CD4-positive, alpha-beta T cell (primary cell): ENCODE data around the gene GABRB2. TPM values are rescaled to one million over a fixed set of nuclear protein-coding genes. Genes with fewer than 3 reads are reported as not detected.

Experiments used
- ATAC-seq: fragments of 200-7000 bp; cut with Tn5 transposase; one replicate; pipeline ENCODE4 v1.10.0; 2022; ENCODE audit warnings: mild to moderate bottlenecking; ENCODE audit not compliant: poor library complexity
- CTCF ChIA-PET: fragments of 350-600 bp; sonication (Branson Sonifier 250); formaldehyde crosslinking; loops from one replicate; lab custom pipeline; 2021; ENCODE audit warnings: antibody characterized with exemption, inconsistent platforms; lab: Charles Lee
- POLR2A ChIA-PET: fragments of 350-600 bp; sonication (Branson Sonifier 250); formaldehyde crosslinking; loops from one replicate; lab custom pipeline; 2021; ENCODE audit warnings: antibody characterized with exemption, inconsistent platforms; lab: Charles Lee
- DNase-seq, 14 experiments: peaks; one replicate each; pipeline ENCODE4 v3.0.0-alpha.2; 2013 to 2020; ENCODE audit warnings: mixed read lengths in 2 of 14
- H3K27ac ChIP-seq, 2 donors: one replicate each; pipeline versions ENCODE4 v1.5.1 to v1.7.0; 2013; ENCODE audit warnings: low read length in 2 of 2, low read depth in 1 of 2, mild to moderate bottlenecking in 1 of 2
- H3K27me3 ChIP-seq, 2 experiments: 1 replicate in 1 of 2; 2 replicates in 1 of 2; pipeline versions ENCODE4 v1.6.1 to v1.7.0; 2013; ENCODE audit warnings: low read length in 2 of 2, control low read depth in 1 of 2, mild to moderate bottlenecking in 1 of 2, moderate library complexity in 1 of 2; ENCODE audit not compliant: insufficient read depth in 2 of 2, control insufficient read depth in 1 of 2
- H3K36me3 ChIP-seq: one replicate; pipeline ENCODE4 v1.6.1; 2013; ENCODE audit warnings: low read length, control low read depth; ENCODE audit not compliant: insufficient read depth
- H3K4me1 ChIP-seq: one replicate; pipeline ENCODE4 v1.6.1; 2013; ENCODE audit warnings: low read length, control low read depth; ENCODE audit not compliant: insufficient read depth
- H3K4me3 ChIP-seq: one replicate; pipeline ENCODE4 v1.5.1; 2013; ENCODE audit warnings: mild to moderate bottlenecking, low read length, moderate library complexity
- H3K9me3 ChIP-seq, 2 experiments: 1 replicate in 1 of 2; 2 replicates in 1 of 2; pipeline versions ENCODE4 v1.6.1 to v1.7.0; 2013; ENCODE audit warnings: low read length in 2 of 2, mild to moderate bottlenecking in 2 of 2, control low read depth in 1 of 2, moderate library complexity in 1 of 2; ENCODE audit not compliant: control insufficient read depth in 1 of 2, insufficient read depth in 1 of 2
- H3K27ac Mint-ChIP-seq: one replicate; pipeline ENCODE4 v1.8.0; 2020; ENCODE audit warnings: mixed read lengths
- H3K27me3 Mint-ChIP-seq: one replicate; pipeline ENCODE4 v1.8.0; 2021; ENCODE audit warnings: mixed read lengths
- H3K36me3 Mint-ChIP-seq: one replicate; pipeline ENCODE4 v1.8.0; 2021; ENCODE audit warnings: low read depth, mixed read lengths
- H3K4me1 Mint-ChIP-seq: one replicate; pipeline ENCODE4 v1.8.0; 2021; ENCODE audit warnings: low read depth, mixed read lengths
- H3K4me3 Mint-ChIP-seq: one replicate; pipeline ENCODE4 v1.8.0; 2020; ENCODE audit warnings: mild to moderate bottlenecking, mixed read lengths
- H3K9me3 Mint-ChIP-seq: one replicate; pipeline ENCODE4 v1.8.0; 2020; ENCODE audit warnings: mixed read lengths
- CTCF ChIP-seq: fragments of 200-600 bp; IDR thresholded peaks from one replicate; pipeline ENCODE4 v1.8.0; 2022; ENCODE audit warnings: antibody characterized with exemption, mild to moderate bottlenecking
- intact Hi-C, 2 experiments: fragments of 100-400 bp; cut with DNase I in 1 of 2; cut with micrococcal nuclease in 1 of 2; formaldehyde crosslinking; loops; one replicate each; pipeline versions ENCODE4 v1.15.1 to v1.9.0; 2023 to 2025; cut with DNase I, micrococcal nuclease
- total RNA-seq, 174 experiments: library from RNA in 2 of 174; stranded (reverse) in 2 of 174; gene quantifications; one replicate each; pipeline ENCODE4 v1.2.3 and lab custom pipeline; 2021 to 2026

The GABRB2 gene
- total RNA-seq, 2 experiments from 2014 or later = not detected

GRCh38 chr5:161544350-161544765, 2.2 kb downstream of the GABRB2 start:
- H3K27me3 Mint-ChIP-seq = peaks cover 65% of the 10 kb centered on the region
- Histone ChIP-seq H3K9me3 (peaks cover 0 to 13% of the 10 kb centered on the region in 2 experiments), H3K27me3 (peaks cover 30 to 55% of the 10 kb centered on the region in 2 experiments), H3K4me3 (no peak overlapping the region), H3K36me3 (no peaks in the 10 kb centered on the region), H3K4me1 (peaks cover 5% of the 10 kb centered on the region), H3K27ac (no peak overlapping the region)
- POLR2A ChIA-PET = no interaction called here
- peaks cover 15% of the 10 kb centered on the region for H3K4me1 Mint-ChIP-seq
- intact Hi-C loops = no loop called here
- no peaks in the 10 kb centered on the region for H3K9me3 Mint-ChIP-seq
- ATAC-seq (no peak), DNase-seq (peak in 4 of 14 experiments; percentile 1 to 20 (median 7))
- H3K36me3 Mint-ChIP-seq = no peaks in the 10 kb centered on the region
- CTCF ChIA-PET = no interaction called here
- no peak overlapping the region for H3K27ac Mint-ChIP-seq
- TF ChIP-seq CTCF = peak; percentile 20
- H3K4me3 Mint-ChIP-seq = no peak overlapping the region

GRCh38 chr5:161539016-161539415, 7.5 kb downstream of the GABRB2 start:
- no peak overlapping the region for H3K27ac ChIP-seq
- DNase-seq (no peak), ATAC-seq (no peak)
- no peaks in the 10 kb centered on the region for H3K36me3 Mint-ChIP-seq
- H3K9me3 ChIP-seq = no peaks in the 10 kb centered on the region
- no peak for TF ChIP-seq CTCF
- H3K4me1 ChIP-seq = no peaks in the 10 kb centered on the region
- peaks cover 24% of the 10 kb centered on the region for H3K27me3 Mint-ChIP-seq
- peaks cover 0 to 8% of the 10 kb centered on the region in 2 experiments for H3K27me3 ChIP-seq
- no peaks in the 10 kb centered on the region for H3K4me1 Mint-ChIP-seq
- no peak overlapping the region for H3K27ac Mint-ChIP-seq
- POLR2A ChIA-PET = no interaction called here
- no peak overlapping the region for H3K4me3 ChIP-seq
- intact Hi-C loops = no loop called here
- CTCF ChIA-PET = no interaction called here
- H3K9me3 Mint-ChIP-seq = no peaks in the 10 kb centered on the region
- no peak overlapping the region for H3K4me3 Mint-ChIP-seq
- no peaks in the 10 kb centered on the region for H3K36me3 ChIP-seq

- H3K36me3 Mint-ChIP-seq = no peaks in the 10 kb centered on the region
- DNase-seq (no peak), ATAC-seq (no peak)
- H3K27me3 Mint-ChIP-seq = peaks cover 4% of the 10 kb centered on the region
- H3K36me3 ChIP-seq = no peaks in the 10 kb centered on the region
- intact Hi-C loops = no loop called here
- H3K27me3 ChIP-seq = no peaks in the 10 kb centered on the region
- no peaks in the 10 kb centered on the region for H3K4me1 Mint-ChIP-seq
- H3K4me3 Mint-ChIP-seq = no peak overlapping the region
- CTCF ChIA-PET = no interaction called here
- no peak for TF ChIP-seq CTCF
- POLR2A ChIA-PET = no interaction called here
- no peaks in the 10 kb centered on the region for H3K9me3 Mint-ChIP-seq
- no peak overlapping the region for H3K27ac Mint-ChIP-seq
- no peak overlapping the region for H3K27ac ChIP-seq
- no peak overlapping the region for H3K4me3 ChIP-seq
- no peaks in the 10 kb centered on the region for H3K9me3 ChIP-seq
- no peaks in the 10 kb centered on the region for H3K4me1 ChIP-seq
These were observed 10.8 kb downstream of the GABRB2 start for GRCh38 chr5:161535762-161536161.
